Panc1 (cell line): ENCODE data around the gene LMF1. TPM values are rescaled to one million over a fixed set of nuclear protein-coding genes. Genes with fewer than 3 reads are reported as not detected.

Experiments used
- ATAC-seq: fragments of 200-7000 bp; cut with Tn5 transposase; 2 replicates; pipeline ENCODE4 v1.9.1; 2020; ENCODE audit warnings: mild to moderate bottlenecking, moderate library complexity
- BruUV-seq: library from RNA; stranded (reverse); fragments of 400-500 nt; replicated peaks from 2 replicates; lab custom pipeline; 2021; lab: Mats Ljungman, UMichigan
- CTCF ChIA-PET: fragments of 300-600 bp; sonication (Branson Sonifier 250); formaldehyde crosslinking; loops from one replicate; lab custom pipeline; 2022; ENCODE audit warnings: antibody characterized with exemption; lab: Charles Lee
- POLR2A ChIA-PET: fragments of 300-600 bp; sonication (Branson Sonifier 250); formaldehyde crosslinking; loops from one replicate; lab custom pipeline; 2022; ENCODE audit warnings: antibody characterized with exemption; lab: Charles Lee
- DNase-seq: peaks from one replicate; pipeline ENCODE4 v3.0.0-alpha.2; 2010; ENCODE audit warnings: low read depth, low spot score
- H3K27ac ChIP-seq: 2 replicates; pipeline ENCODE4 v1.5.1; 2011; ENCODE audit warnings: mild to moderate bottlenecking, low read length, inconsistent platforms
- H3K27me3 ChIP-seq: fragments of 200-500 bp; sonication (Bioruptor generic); 2 replicates; pipeline ENCODE4 v1.6.0; 2014; ENCODE audit warnings: low read length, inconsistent platforms; ENCODE audit not compliant: control insufficient read depth, insufficient read depth
- H3K36me3 ChIP-seq: fragments of 200-500 bp; sonication (Bioruptor generic); 2 replicates; pipeline ENCODE4 v1.5.1; 2014; ENCODE audit warnings: inconsistent platforms, mild to moderate bottlenecking, low read length, moderate library complexity; ENCODE audit not compliant: control insufficient read depth, insufficient read depth
- H3K4me1 ChIP-seq: 2 replicates; pipeline ENCODE4 v1.5.1; 2011; ENCODE audit warnings: inconsistent platforms, mild to moderate bottlenecking, low read length, moderate library complexity; ENCODE audit not compliant: control insufficient read depth, insufficient read depth
- H3K4me3 ChIP-seq, 2 experiments: 2 replicates each; pipeline ENCODE4 v1.5.1; 2011 to 2012; ENCODE audit warnings: low read depth in 2 of 2, low read length in 2 of 2, mild to moderate bottlenecking in 2 of 2, inconsistent platforms in 1 of 2, moderate library complexity in 1 of 2
- H3K9me3 ChIP-seq: fragments of 200-500 bp; sonication (Bioruptor generic); 2 replicates; pipeline ENCODE4 v1.5.1; 2014; ENCODE audit warnings: low read depth, mild to moderate bottlenecking, inconsistent platforms, low read length, moderate library complexity; ENCODE audit not compliant: control insufficient read depth, insufficient read depth
- CTCF ChIP-seq: fragments of 450-650 bp; IDR thresholded peaks from 2 replicates; pipeline ENCODE4 v1.5.1; 2017; ENCODE audit warnings: mild to moderate bottlenecking
- POLR2AphosphoS5 ChIP-seq: IDR thresholded peaks from 2 replicates; pipeline ENCODE4 v1.6.1; 2012; ENCODE audit warnings: mild to moderate bottlenecking, low read depth, low read length, moderate library complexity
- REST ChIP-seq, 2 experiments: IDR thresholded peaks; 2 replicates each; pipeline ENCODE4 v1.6.1; 2011 to 2012; ENCODE audit warnings: low read depth in 2 of 2, control low read depth in 1 of 2, low read length in 1 of 2, mild to moderate bottlenecking in 1 of 2, moderate library complexity in 1 of 2; ENCODE audit not compliant: insufficient read depth in 1 of 2
- SIN3A ChIP-seq: IDR thresholded peaks from 2 replicates; pipeline ENCODE4 v1.6.1; 2012; ENCODE audit warnings: low read depth, mild to moderate bottlenecking, low read length, moderate library complexity, borderline replicate concordance; ENCODE audit not compliant: insufficient read depth
- TCF7L2 ChIP-seq: IDR thresholded peaks from 2 replicates; pipeline ENCODE4 v1.6.1; 2011; ENCODE audit warnings: mild to moderate bottlenecking, low read depth, low read length, inconsistent platforms
- in situ Hi-C: cut with HindIII; loops from 2 replicates; pipeline ENCODE4 v1.10.0; 2016; ENCODE audit warnings: low sequenced_read_pairs, low pct_unique_long_range_greater_than_20kb
- intact Hi-C: fragments of 100-400 bp; cut with micrococcal nuclease; formaldehyde crosslinking; loops from one replicate; pipeline ENCODE4 v1.10.0; 2022; ENCODE audit not compliant: unreplicated experiment
- total RNA-seq: library from RNA; stranded (reverse); gene quantifications from one replicate; pipeline ENCODE4 v1.2.1, GENCODE V29; 2021; ENCODE audit not compliant: unreplicated experiment

The LMF1 gene
- total RNA-seq, 1 experiment from 2014 or later: 24.3 TPM

- Histone ChIP-seq H3K36me3 (no peaks in the 10 kb centered on the region), H3K27ac (no peak overlapping the region), H3K4me1 (peaks cover 6% of the 10 kb centered on the region), H3K9me3 (no peaks in the 10 kb centered on the region), H3K4me3 (no peak overlapping the region), H3K27me3 (no peaks in the 10 kb centered on the region)
- no peak for DNase-seq
- BruUV-seq: no TSS peak
- no peak for TF ChIP-seq TCF7L2
- no peak for TF ChIP-seq SIN3A
- TF ChIP-seq REST (IDR thresholded peaks at IDR 0.05; ENCODE audit: insufficient read depth in 1 of 2, low read depth in 2 of 2, low read length in 1 of 2): no peak
- no peak for TF ChIP-seq CTCF
- no peak for TF ChIP-seq POLR2AphosphoS5
- no peak for ATAC-seq
- in situ Hi-C loops: loop anchor here (5.0 kb wide), 1 partner anchor 42 kb away; no protein-coding TSS in a partner anchor
- POLR2A ChIA-PET: no interaction called here
- CTCF ChIA-PET: no interaction called here
- intact Hi-C loops: no loop called here
Measured at GRCh38 chr16:979147-979546, 8.4 kb upstream of the LMF1 start.

- no peak overlapping the region for H3K27ac ChIP-seq
- H3K36me3 ChIP-seq: no peaks in the 10 kb centered on the region
- in situ Hi-C loops (loop anchor here (5.0 kb wide), 1 partner anchor 41 kb away; no protein-coding TSS in a partner anchor), intact Hi-C loops (no loop called here)
- no peak for ATAC-seq
- no peak for TF ChIP-seq TCF7L2
- no peak for TF ChIP-seq POLR2AphosphoS5
- no peak for TF ChIP-seq SIN3A
- no peak for TF ChIP-seq CTCF
- no peak for TF ChIP-seq REST (IDR thresholded peaks at IDR 0.05; ENCODE audit: insufficient read depth in 1 of 2, low read depth in 2 of 2, low read length in 1 of 2)
- H3K27me3 ChIP-seq: no peaks in the 10 kb centered on the region
- H3K4me1 ChIP-seq: peaks cover 6% of the 10 kb centered on the region
- H3K9me3 ChIP-seq: no peaks in the 10 kb centered on the region
- POLR2A ChIA-PET: interaction anchor here (0.6 kb wide), 1 partner anchor 174 kb away, joined by 3 read pairs; no protein-coding TSS in a partner anchor
- no TSS peak for BruUV-seq
- no peak for DNase-seq
- CTCF ChIA-PET: no interaction called here
- H3K4me3 ChIP-seq: no peak overlapping the region
Measured at GRCh38 chr16:978403-978802, 7.6 kb upstream of the LMF1 start.
